Stimulated activated naive B cell treated with anti-CD40 and anti-IgM and Interleukin-4, amounts not matched to agents 10 μg/mL and 1 μg/mL and 100 μg/mL, for 72 hours (primary cell): Measurements from ENCODE around the gene FAM187B.
A peak's percentile ranks its signal among the peaks of the same experiment; 100 is the strongest.

Experiments used
- ATAC-seq, 2 donors: fragments of 150-1000 bp; cut with Tn5 transposase; replicated peaks; 2 replicates each; pipeline ENCODE4 v1.10.0; 2021; ENCODE audit warnings: moderate library complexity in 1 of 2
- DNase-seq: peaks from one replicate; pipeline ENCODE4 v3.0.0; 2021
- H3K27ac Mint-ChIP-seq: one replicate; pipeline ENCODE4 v1.8.0; 2022; ENCODE audit warnings: mild to moderate bottlenecking, mixed read lengths
- H3K27me3 Mint-ChIP-seq, 2 donors: one replicate each; pipeline ENCODE4 v1.8.0; 2022; ENCODE audit warnings: mixed read lengths in 2 of 2
- H3K36me3 Mint-ChIP-seq, 2 donors: one replicate each; pipeline ENCODE4 v1.8.0; 2022; ENCODE audit warnings: mixed read lengths in 2 of 2, mild to moderate bottlenecking in 1 of 2
- H3K4me1 Mint-ChIP-seq, 2 donors: one replicate each; pipeline ENCODE4 v1.8.0; 2022; ENCODE audit warnings: mixed read lengths in 2 of 2, mild to moderate bottlenecking in 1 of 2
- H3K4me3 Mint-ChIP-seq, 2 donors: one replicate each; pipeline ENCODE4 v1.8.0; 2022; ENCODE audit warnings: mild to moderate bottlenecking in 2 of 2, mixed read lengths in 2 of 2, moderate library complexity in 1 of 2
- H3K9me3 Mint-ChIP-seq, 2 donors: one replicate each; pipeline ENCODE4 v1.8.0; 2022; ENCODE audit warnings: mixed read lengths in 2 of 2, mild to moderate bottlenecking in 1 of 2

The FAM187B gene

DNA sequence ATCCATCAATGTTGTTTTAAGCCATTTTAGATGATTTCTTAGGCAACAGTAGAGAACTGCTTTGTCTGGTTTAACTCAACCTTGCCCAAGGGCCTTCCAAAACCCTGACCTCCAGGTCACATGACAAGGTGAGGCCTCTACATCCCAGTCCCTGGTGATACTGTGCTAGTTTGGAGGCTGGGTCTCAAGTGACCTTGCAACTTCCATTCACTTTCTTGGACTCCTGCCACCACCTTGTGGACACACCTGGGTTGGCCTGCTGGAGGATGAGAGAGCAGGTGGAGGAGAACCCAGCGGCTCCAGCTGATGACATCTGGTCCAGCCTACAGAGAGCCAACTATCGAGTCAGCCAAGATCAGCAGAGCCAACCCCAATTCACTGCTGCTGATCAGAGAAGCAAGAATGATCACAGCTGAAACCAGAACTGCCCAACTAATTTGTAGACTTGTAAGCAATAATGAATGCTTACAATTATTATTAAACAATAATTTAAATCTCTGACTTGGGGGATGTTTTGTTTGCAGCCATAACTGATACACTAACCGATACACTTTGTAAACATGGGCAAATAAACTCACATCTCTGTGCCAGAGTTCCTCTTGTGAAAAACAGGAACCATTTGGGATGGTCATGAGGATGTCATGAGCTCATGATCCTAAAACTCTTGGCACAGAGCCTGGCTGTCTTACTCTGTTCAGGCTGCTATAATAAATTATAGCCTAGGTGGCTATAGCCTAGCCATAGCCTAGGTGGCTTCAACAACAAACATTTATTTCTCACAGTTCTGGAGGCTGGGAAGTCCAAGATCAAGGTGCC is 11.5 kb downstream of the FAM187B start:
- ATAC-seq (no peak), DNase-seq (no peak)
- peaks cover 0 to 3% of the 10 kb centered on the region in 2 donors for H3K36me3 Mint-ChIP-seq
- H3K27ac Mint-ChIP-seq = peak overlapping the region; percentile 84
- peaks cover 4 to 5% of the 10 kb centered on the region in 2 donors for H3K9me3 Mint-ChIP-seq
- peaks cover 34 to 50% of the 10 kb centered on the region in 2 donors for H3K4me1 Mint-ChIP-seq
- no peaks in the 10 kb centered on the region for H3K27me3 Mint-ChIP-seq
- H3K4me3 Mint-ChIP-seq = no peak overlapping the region

DNA sequence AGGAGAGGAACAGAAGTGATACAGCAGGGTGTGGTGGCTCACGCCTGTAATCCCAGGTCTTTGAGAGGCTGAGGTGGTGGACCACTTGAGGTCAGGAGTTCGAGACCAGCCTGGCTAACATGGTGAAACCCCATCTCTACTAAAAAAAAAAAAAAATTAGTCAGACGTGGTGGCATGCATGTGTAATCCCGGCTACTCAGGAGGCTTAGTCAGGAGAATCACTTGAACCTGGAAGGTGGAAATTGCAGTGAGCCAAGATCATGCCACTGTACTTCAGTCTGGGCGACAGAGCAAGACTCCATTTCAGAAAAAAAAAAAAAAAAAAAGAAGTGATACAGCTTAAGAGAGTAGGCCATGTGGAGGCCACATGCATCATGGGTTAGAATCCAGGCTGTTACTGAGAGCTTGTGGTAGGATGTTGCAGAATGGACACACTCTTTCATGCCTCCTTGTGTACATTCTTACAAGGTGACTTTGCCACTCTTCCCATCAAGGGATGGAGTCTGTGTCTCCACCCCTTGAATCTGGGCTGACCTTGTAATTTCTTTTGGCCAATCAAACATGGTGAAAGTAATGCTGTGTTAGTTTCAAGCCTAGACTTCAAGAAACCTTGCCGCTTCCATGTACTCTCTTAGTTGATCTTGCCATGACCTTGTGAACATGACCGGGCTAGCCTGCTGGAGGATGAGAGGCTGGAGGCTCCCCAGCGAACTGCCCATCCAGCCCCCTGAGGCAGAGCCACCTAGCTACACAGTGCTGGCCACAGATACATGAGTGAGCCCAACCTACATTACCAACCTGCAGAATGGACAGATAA is 12.3 kb downstream of the FAM187B start:
- peak overlapping the region; percentile 84 for H3K27ac Mint-ChIP-seq
- peaks cover 4 to 5% of the 10 kb centered on the region in 2 donors for H3K9me3 Mint-ChIP-seq
- no peak for ATAC-seq
- no peak overlapping the region for H3K4me3 Mint-ChIP-seq
- H3K36me3 Mint-ChIP-seq = peaks cover 0 to 9% of the 10 kb centered on the region in 2 donors
- H3K27me3 Mint-ChIP-seq = no peaks in the 10 kb centered on the region
- peaks cover 41 to 58% of the 10 kb centered on the region in 2 donors for H3K4me1 Mint-ChIP-seq
- no peak for DNase-seq

- Mint-ChIP-seq H3K4me1 (peaks cover 45 to 68% of the 10 kb centered on the region in 2 donors), H3K27me3 (no peaks in the 10 kb centered on the region), H3K4me3 (no peak overlapping the region), H3K27ac (peak overlapping the region; percentile 95), H3K9me3 (peaks cover 4 to 5% of the 10 kb centered on the region in 2 donors), H3K36me3 (peaks cover 0 to 9% of the 10 kb centered on the region in 2 donors)
- no peak for ATAC-seq
- DNase-seq = no peak
These were observed 13.6 kb downstream of the FAM187B start for GRCh38 chr19:35214766-35215422.

GRCh38 chr19:35213663-35214632 is 14.6 kb downstream of the FAM187B start:
- Mint-ChIP-seq H3K27me3 (no peaks in the 10 kb centered on the region), H3K9me3 (peaks cover 0 to 2% of the 10 kb centered on the region in 2 donors), H3K27ac (peak overlapping the region; percentile 95), H3K4me3 (peak overlapping the region; percentile 62 to 76), H3K4me1 (peaks cover 43 to 74% of the 10 kb centered on the region in 2 donors), H3K36me3 (peaks cover 0 to 7% of the 10 kb centered on the region in 2 donors)
- DNase-seq (peak; percentile 93), ATAC-seq (peak; percentile 83 to 85)

GRCh38 chr19:35212241-35212640 is 16.3 kb downstream of the FAM187B start:
- Mint-ChIP-seq H3K27ac (peak overlapping the region; percentile 95), H3K4me1 (peaks cover 47 to 84% of the 10 kb centered on the region in 2 donors)

GRCh38 chr19:35211545-35212230 is 16.9 kb downstream of the FAM187B start:
- DNase-seq = peak; percentile 58
- peak overlapping the region; percentile 61 to 70 for H3K4me3 Mint-ChIP-seq
- peak; percentile 25 to 29 for ATAC-seq
- peaks cover 0 to 1% of the 10 kb centered on the region in 2 donors for H3K9me3 Mint-ChIP-seq
- peaks cover 4 to 12% of the 10 kb centered on the region in 2 donors for H3K36me3 Mint-ChIP-seq
- no peaks in the 10 kb centered on the region for H3K27me3 Mint-ChIP-seq
- H3K4me1 Mint-ChIP-seq = peaks cover 48 to 86% of the 10 kb centered on the region in 2 donors
- peak overlapping the region; percentile 95 for H3K27ac Mint-ChIP-seq

More at GRCh38 chr19:35212241-35212640, 16.3 kb downstream of the FAM187B start:
- DNase-seq (no peak), ATAC-seq (no peak)
- Mint-ChIP-seq H3K27me3 (no peaks in the 10 kb centered on the region), H3K36me3 (peaks cover 4 to 12% of the 10 kb centered on the region in 2 donors), H3K4me3 (peak overlapping the region; percentile 61 to 70), H3K9me3 (peaks cover 0 to 3% of the 10 kb centered on the region in 2 donors)

DNA sequence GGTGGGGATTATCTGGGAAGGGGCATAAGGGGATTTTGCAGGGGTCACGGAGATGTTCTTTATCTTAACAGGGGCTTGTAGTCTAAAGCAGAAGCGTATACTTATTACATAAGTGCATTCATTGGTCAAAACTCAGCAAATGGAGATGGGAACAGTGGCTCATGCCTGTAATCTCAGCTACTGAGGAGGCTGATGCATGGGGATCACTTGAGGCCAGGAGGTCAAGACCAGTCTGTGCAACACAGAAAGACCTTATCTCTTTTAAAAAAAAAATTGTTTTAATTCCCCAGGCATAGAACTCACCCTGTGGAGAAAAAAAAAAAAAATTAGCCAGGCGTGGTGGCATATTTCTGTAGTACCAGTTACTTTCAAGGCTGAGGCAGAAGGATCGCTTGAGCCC is 18.9 kb downstream of the FAM187B start:
- DNase-seq = no peak
- Mint-ChIP-seq H3K4me3 (no peak overlapping the region), H3K27ac (peak overlapping the region; percentile 72), H3K4me1 (peaks cover 53 to 86% of the 10 kb centered on the region in 2 donors), H3K36me3 (peaks cover 4 to 12% of the 10 kb centered on the region in 2 donors), H3K9me3 (peaks cover 0 to 1% of the 10 kb centered on the region in 2 donors), H3K27me3 (no peaks in the 10 kb centered on the region)
- no peak for ATAC-seq

GRCh38 chr19:35208121-35208520 is 20.4 kb downstream of the FAM187B start:
- peaks cover 4 to 12% of the 10 kb centered on the region in 2 donors for H3K36me3 Mint-ChIP-seq
- ATAC-seq (no peak), DNase-seq (no peak)
- peaks cover 0 to 1% of the 10 kb centered on the region in 2 donors for H3K9me3 Mint-ChIP-seq
- peaks cover 48 to 86% of the 10 kb centered on the region in 2 donors for H3K4me1 Mint-ChIP-seq
- no peak overlapping the region for H3K4me3 Mint-ChIP-seq
- H3K27ac Mint-ChIP-seq = peak overlapping the region; percentile 51
- no peaks in the 10 kb centered on the region for H3K27me3 Mint-ChIP-seq

GRCh38 chr19:35207391-35207871 is 21.1 kb downstream of the FAM187B start:
- ATAC-seq = no peak
- Mint-ChIP-seq H3K27me3 (no peaks in the 10 kb centered on the region), H3K4me1 (peaks cover 49 to 86% of the 10 kb centered on the region in 2 donors), H3K4me3 (no peak overlapping the region), H3K36me3 (peaks cover 4 to 12% of the 10 kb centered on the region in 2 donors), H3K9me3 (peaks cover 0 to 1% of the 10 kb centered on the region in 2 donors), H3K27ac (peak overlapping the region; percentile 96)
- no peak for DNase-seq

DNA sequence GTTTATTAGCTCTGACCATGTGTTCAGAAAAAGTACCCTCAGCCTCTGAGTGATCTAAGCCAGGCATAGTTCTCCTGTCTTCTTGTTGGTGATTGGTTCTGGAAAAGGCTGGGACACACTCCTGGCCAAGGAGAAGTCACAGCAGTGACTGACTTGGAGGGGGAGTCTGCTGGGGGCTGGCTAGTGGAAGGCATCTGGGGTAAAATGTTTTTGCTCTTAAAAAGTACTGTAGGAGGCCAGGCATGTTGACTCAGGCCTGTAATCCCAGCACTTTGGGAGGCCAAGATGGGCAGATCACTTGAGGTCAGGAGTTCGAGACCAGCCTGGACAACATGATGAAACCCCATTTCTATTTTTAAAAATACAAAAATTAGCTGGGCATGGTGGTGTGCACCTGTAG is 21.7 kb downstream of the FAM187B start:
- H3K27me3 Mint-ChIP-seq = no peaks in the 10 kb centered on the region
- peaks cover 4 to 9% of the 10 kb centered on the region in 2 donors for H3K36me3 Mint-ChIP-seq
- DNase-seq = no peak
- H3K4me3 Mint-ChIP-seq = peak overlapping the region; percentile 23 to 51
- peaks cover 43 to 82% of the 10 kb centered on the region in 2 donors for H3K4me1 Mint-ChIP-seq
- peak overlapping the region; percentile 96 for H3K27ac Mint-ChIP-seq
- peaks cover 0 to 1% of the 10 kb centered on the region in 2 donors for H3K9me3 Mint-ChIP-seq
- ATAC-seq = peak; percentile 3 to 8

GRCh38 chr19:35206379-35206778 is 22.2 kb downstream of the FAM187B start:
- peaks cover 4 to 5% of the 10 kb centered on the region in 2 donors for H3K36me3 Mint-ChIP-seq
- H3K27me3 Mint-ChIP-seq = no peaks in the 10 kb centered on the region
- DNase-seq = peak; percentile 55
- peak; percentile 67 to 71 for ATAC-seq
- H3K9me3 Mint-ChIP-seq = peaks cover 0 to 1% of the 10 kb centered on the region in 2 donors
- peak overlapping the region; percentile 96 for H3K27ac Mint-ChIP-seq
- peak overlapping the region; percentile 23 to 51 for H3K4me3 Mint-ChIP-seq
- H3K4me1 Mint-ChIP-seq = peaks cover 40 to 81% of the 10 kb centered on the region in 2 donors

DNA sequence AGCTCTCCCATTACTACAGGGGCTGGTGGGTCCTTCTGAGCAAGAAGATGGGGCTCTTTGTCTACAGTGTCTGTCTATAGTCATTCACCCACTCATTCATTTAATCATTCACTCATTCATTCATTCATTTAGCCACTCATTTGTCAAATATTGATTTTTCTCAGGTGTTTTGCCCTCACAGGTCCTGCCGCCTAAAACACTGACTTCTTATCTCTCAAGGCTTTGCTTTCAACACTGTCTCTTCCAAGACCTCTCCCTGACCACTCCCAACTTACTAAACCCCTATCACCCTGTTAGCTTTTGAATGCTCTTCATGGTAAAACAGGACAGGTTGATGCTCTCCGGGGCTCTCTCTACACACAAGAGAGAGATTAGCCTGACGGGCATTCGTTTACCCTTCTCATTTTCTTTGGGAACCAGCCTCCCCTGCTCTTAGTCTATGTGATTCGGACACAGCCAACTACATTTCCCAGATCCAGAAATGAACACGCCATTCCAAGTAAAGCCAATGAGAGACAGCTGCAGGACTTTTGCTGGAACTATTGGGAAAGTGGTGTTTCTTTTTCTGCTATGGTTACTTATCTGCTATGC is 22.7 kb downstream of the FAM187B start:
- Mint-ChIP-seq H3K36me3 (peaks cover 4 to 5% of the 10 kb centered on the region in 2 donors), H3K27ac (peak overlapping the region; percentile 96), H3K27me3 (no peaks in the 10 kb centered on the region), H3K9me3 (peaks cover 0 to 1% of the 10 kb centered on the region in 2 donors), H3K4me3 (no peak overlapping the region), H3K4me1 (peaks cover 41 to 80% of the 10 kb centered on the region in 2 donors)
- no peak for DNase-seq
- peak; percentile 8 to 20 for ATAC-seq
